HepG2 (cell line): ENCODE data around the gene GPR107. TPM values are rescaled to one million over a fixed set of nuclear protein-coding genes. Genes with fewer than 3 reads are reported as not detected.

Source experiments
- ATAC-seq: fragments of 200-7000 bp; cut with Tn5 transposase; 3 replicates; pipeline ENCODE4 v1.9.1; 2020; ENCODE audit warnings: mild to moderate bottlenecking, moderate library complexity
- BruUV-seq: library from RNA; stranded (reverse); fragments of 400-500 nt; replicated peaks from 2 replicates; lab custom pipeline; 2021; lab: Mats Ljungman, UMichigan
- CTCF ChIA-PET: fragments of 300-600 bp; formaldehyde crosslinking; extraction: SDS; loops from one replicate; lab custom pipeline; 2021; ENCODE audit warnings: low total read pairs, inconsistent platforms, low intra/inter-chr PET ratio; lab: Yijun Ruan, JAX
- POLR2A ChIA-PET: fragments of 350-600 bp; sonication (Branson Sonifier 250); formaldehyde crosslinking; loops from one replicate; lab custom pipeline; 2020; ENCODE audit warnings: antibody characterized with exemption, inconsistent platforms; lab: Yijun Ruan, JAX
- DNase-seq: peaks from one replicate; pipeline ENCODE4 v3.0.0-alpha.2; 2015; ENCODE audit warnings: low spot score
- FAIRE-seq: peaks from 3 replicates; lab custom pipeline; 2011; peaks lifted over from hg19 to GRCh38; lab: Jason Lieb, UNC
- H2AFZ ChIP-seq: one replicate; pipeline ENCODE4 v1.6.1; 2011; ENCODE audit warnings: low read length, inconsistent platforms
- H3K27ac ChIP-seq: fragments of 300-600 bp; 3 replicates; pipeline ENCODE4 v1.8.0; 2011; ENCODE audit warnings: mixed run types, mild to moderate bottlenecking, mixed read lengths, low read length, inconsistent platforms; ENCODE audit not compliant: insufficient read depth; ENCODE audit errors: extremely low read length
- H3K27me3 ChIP-seq, 2 experiments: fragments of 200-600 bp in 1 of 2; 2 replicates in 1 of 2; 3 replicates in 1 of 2; pipeline versions ENCODE4 v1.6.0 to v1.8.0; 2011; ENCODE audit warnings: low read length in 2 of 2, mild to moderate bottlenecking in 2 of 2, moderate library complexity in 2 of 2, inconsistent platforms in 1 of 2; ENCODE audit not compliant: insufficient read depth in 2 of 2, control insufficient read depth in 1 of 2
- H3K36me3 ChIP-seq, 2 experiments: fragments of 200-600 bp in 1 of 2; replicated peaks in 1 of 2; 2 replicates in 1 of 2; 3 replicates in 1 of 2; pipeline versions ENCODE4 v1.5.1 to v1.8.0; 2011; ENCODE audit warnings: low read length in 2 of 2, inconsistent platforms in 1 of 2; ENCODE audit not compliant: insufficient read depth in 2 of 2, control insufficient read depth in 1 of 2
- H3K4me1 ChIP-seq: 2 replicates; pipeline ENCODE4 v1.5.1; 2012; ENCODE audit warnings: low read length, inconsistent platforms; ENCODE audit not compliant: insufficient read depth
- H3K4me2 ChIP-seq: 2 replicates; pipeline ENCODE4 v1.6.0; 2011; ENCODE audit warnings: low read depth, low read length, inconsistent platforms
- H3K4me3 ChIP-seq, 3 experiments: fragments of 200-600 bp in 1 of 3; sonication (generic), shearing (Covaris generic) in 1 of 3; replicated peaks in 1 of 3; 2 replicates each; pipeline ENCODE4 v1.5.1; 2011 to 2016; ENCODE audit warnings: low read length in 3 of 3, inconsistent platforms in 2 of 3, low read depth in 2 of 3, mild to moderate bottlenecking in 2 of 3, control low read depth in 1 of 3, mixed read lengths in 1 of 3; ENCODE audit not compliant: insufficient read depth in 1 of 3
- H3K79me2 ChIP-seq: one replicate; pipeline ENCODE4 v1.6.1; 2011; ENCODE audit warnings: low read length, inconsistent platforms; ENCODE audit not compliant: insufficient read depth
- H3K9ac ChIP-seq: 2 replicates; pipeline ENCODE4 v1.6.0; 2011; ENCODE audit warnings: mild to moderate bottlenecking, low read depth, low read length, inconsistent platforms; ENCODE audit not compliant: insufficient read depth
- H3K9me3 ChIP-seq: 2 replicates; pipeline ENCODE4 v1.5.1; 2012; ENCODE audit warnings: mild to moderate bottlenecking, low read length
- H4K20me1 ChIP-seq: 2 replicates; pipeline ENCODE4 v1.6.0; 2011; ENCODE audit warnings: inconsistent platforms, mild to moderate bottlenecking, low read length, moderate library complexity; ENCODE audit not compliant: insufficient read depth
- BHLHE40 ChIP-seq: IDR thresholded peaks from 2 replicates; pipeline ENCODE4 v1.6.1; 2011; ENCODE audit warnings: low read length, improper control_type of control experiment
- HNRNPL ChIP-seq: fragments of 200-400 bp; formaldehyde crosslinking; IDR thresholded peaks from 2 replicates; pipeline ENCODE4 v1.6.1; 2017; ENCODE audit warnings: mild to moderate bottlenecking, low read depth, low read length
- NBN ChIP-seq: fragments of 450-650 bp; conservative IDR thresholded peaks from 2 replicates; pipeline ENCODE4 v1.6.1; 2017
- PHF20 ChIP-seq: sonication (generic); formaldehyde crosslinking; IDR thresholded peaks from 2 replicates; pipeline ENCODE4 v1.5.0; 2020; ENCODE audit warnings: mild to moderate bottlenecking, missing genetic modification reagents
- RFXAP ChIP-seq: sonication (generic); formaldehyde crosslinking; IDR thresholded peaks from 2 replicates; pipeline ENCODE4 v1.4.0; 2020; ENCODE audit warnings: missing genetic modification reagents, borderline replicate concordance
- SP140L ChIP-seq: sonication (generic); formaldehyde crosslinking; IDR thresholded peaks from 2 replicates; pipeline ENCODE4 v1.4.0; 2020; ENCODE audit warnings: missing genetic modification reagents, borderline replicate concordance
- ZC3H4 ChIP-seq: sonication (generic); formaldehyde crosslinking; IDR thresholded peaks from 2 replicates; pipeline ENCODE4 v1.4.0; 2020; ENCODE audit warnings: missing genetic modification reagents, borderline replicate concordance
- ZNF207 ChIP-seq: fragments of 450-650 bp; IDR thresholded peaks from 2 replicates; pipeline ENCODE4 v1.6.1; 2016; ENCODE audit warnings: antibody characterized with exemption, borderline replicate concordance
- WGBS: methylation state at CpG from one replicate; pipeline ENCODE4 v1.1.6; 2017; ENCODE audit warnings: low lambda C conversion rate; 5-methylcytosine and 5-hydroxymethylcytosine counted together
- in situ Hi-C: cut with HindIII; loops from 2 replicates; pipeline ENCODE4 v1.10.0; 2017; ENCODE audit warnings: low pct_unique_long_range_greater_than_20kb; ENCODE audit not compliant: extremely low pct_ligation_motif_present
- intact Hi-C: fragments of 100-400 bp; cut with micrococcal nuclease; formaldehyde crosslinking; loops from one replicate; pipeline ENCODE4 v1.10.0; 2022; ENCODE audit not compliant: unreplicated experiment
- polyA plus RNA-seq, 8 experiments: library from polyadenylated mRNA; depleted of rRNA in 3 of 8; stranded (reverse) in 7 of 8; unstranded in 1 of 8; fragments of >200 nt; fragmentation: Illumina TruSeq in 4 of 8; extraction: Trizol in 4 of 8; gene quantifications; 2 replicates each; pipeline versions ENCODE4 v1.2.1 to v1.2.3, GENCODE V29; 2011 to 2016; ENCODE audit warnings: low read depth in 4 of 8, missing spikeins in 1 of 8, mixed read lengths in 1 of 8; ENCODE audit not compliant: insufficient read depth in 1 of 8
- total RNA-seq, 5 experiments: library from RNA; depleted of rRNA; stranded (reverse); fragments of >200 nt; fragmentation: Illumina TruSeq; extraction: Trizol; gene quantifications; 2 replicates each; pipeline ENCODE4 v1.2.3, GENCODE V29; 2016; ENCODE audit warnings: low read depth in 1 of 5

Gene GPR107
- total and polyA plus RNA-seq, 2 of the 13 experiments (the other 11 are each of a cell fraction or from before 2014, with no cell fraction given), result 22.5 to 24.4 TPM

DNA sequence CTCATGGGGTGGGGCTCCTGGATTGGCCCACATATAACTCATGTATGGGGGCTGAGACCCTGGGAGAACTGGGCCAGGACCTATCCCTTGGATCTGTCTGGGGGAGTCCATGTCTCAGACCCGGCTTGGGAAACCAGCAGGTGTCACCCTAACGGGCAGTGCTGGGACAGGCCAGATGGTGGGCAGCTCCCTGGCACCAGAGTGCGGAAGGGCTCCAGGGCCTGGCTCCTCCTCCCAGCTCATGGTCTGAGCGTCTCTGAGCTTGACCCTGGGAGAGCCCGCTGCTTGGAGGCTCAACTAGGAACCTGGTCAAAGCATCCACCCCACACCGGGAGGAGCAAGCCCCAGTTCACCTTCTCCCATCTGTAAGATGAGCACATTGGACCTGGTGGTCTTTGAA lies 103.0 kb downstream of the GPR107 start (continued):
- peak; percentile 87 for TF ChIP-seq HNRNPL

DNA sequence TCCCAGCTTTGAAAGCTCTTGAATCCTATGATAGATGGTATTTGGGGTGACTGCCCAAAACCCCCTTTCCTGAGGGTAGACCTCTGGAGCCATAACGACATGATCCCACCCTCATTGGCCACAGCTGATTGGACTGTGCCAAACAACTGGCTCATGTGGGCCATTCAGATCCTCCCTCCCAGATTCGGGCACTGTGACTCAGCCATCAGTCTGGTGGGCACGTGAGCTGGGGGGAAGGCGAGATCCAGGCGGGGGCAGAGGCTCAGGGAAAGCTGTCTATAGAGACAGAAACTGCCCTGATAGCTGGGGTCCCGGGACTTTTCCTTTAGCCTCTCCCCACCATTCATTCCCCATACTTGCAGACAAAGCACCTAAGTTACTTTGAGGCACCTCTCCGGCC lies 103.4 kb downstream of the GPR107 start:
- Histone ChIP-seq H3K4me3 (no peak overlapping the region), H4K20me1 (no peaks in the 10 kb centered on the region), H2AFZ (peak overlapping the region; percentile 15), H3K4me1 (peaks cover 38% of the 10 kb centered on the region), H3K36me3 (no peaks in the 10 kb centered on the region), H3K9ac (no peak overlapping the region), H3K9me3 (no peaks in the 10 kb centered on the region), H3K27me3 (peaks cover 0 to 2% of the 10 kb centered on the region in 2 experiments; a peak in 2 of 5 replicates), H3K27ac (no peak overlapping the region), H3K4me2 (peak overlapping the region; percentile 24; the same call in 1 of the 2 replicates), H3K79me2 (no peaks in the 10 kb centered on the region)
- CTCF ChIA-PET, result interaction anchor here (1.8 kb wide), 1 partner anchor 79 kb away, joined by 7 read pairs; no protein-coding TSS in a partner anchor
- POLR2A ChIA-PET, result no interaction called here
- in situ Hi-C loops, result no loop called here
- TF ChIP-seq BHLHE40, result peak; percentile 60; the same call in 1 of the 2 replicates
- no peak for TF ChIP-seq PHF20 (CRISPR knock-in tag)
- no TSS peak for BruUV-seq
- DNase-seq (no peak), ATAC-seq (no peak), FAIRE-seq (no peak)
- intact Hi-C loops, result loop anchor here (2.0 kb wide), 1 partner anchor 86 kb away; no protein-coding TSS in a partner anchor
- WGBS, result 86% methylated on average over 2 of the region's 7 CpGs

DNA sequence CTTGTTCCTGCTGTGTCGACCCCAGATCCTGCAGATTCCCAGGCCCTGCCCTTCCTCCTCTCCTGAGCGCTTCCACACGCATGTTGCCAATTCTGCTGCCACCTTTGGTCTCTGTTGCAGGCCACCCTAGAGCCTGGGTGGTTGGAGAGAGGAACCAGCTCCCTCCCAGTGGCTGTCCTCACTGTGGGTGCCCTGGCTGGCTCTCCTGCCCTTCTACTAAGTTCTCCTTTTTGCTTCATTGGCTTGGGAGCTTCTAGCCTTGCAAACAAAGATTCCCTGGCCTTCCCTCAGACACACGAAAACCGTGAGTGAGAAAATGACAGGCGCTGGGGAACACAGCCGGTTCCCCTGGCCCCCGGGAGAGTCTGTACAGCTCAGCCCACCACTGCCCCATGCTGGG lies 104.3 kb downstream of the GPR107 start:
- FAIRE-seq (no peak), ATAC-seq (peak; percentile 33), DNase-seq (no peak)
- TF ChIP-seq ZC3H4 (CRISPR knock-in tag), result no peak
- TF ChIP-seq SP140L (CRISPR knock-in tag), result no peak
- TF ChIP-seq ZNF207, result no peak
- no peak for TF ChIP-seq RFXAP
- TF ChIP-seq NBN, result no peak
- WGBS, result 7% methylated on average over 5 of the region's 8 CpGs
- Histone ChIP-seq H4K20me1 (no peaks in the 10 kb centered on the region), H2AFZ (peak overlapping the region; percentile 17), H3K4me2 (peak overlapping the region; percentile 70; the same call in 1 of the 2 replicates), H3K4me3 (no peak overlapping the region), H3K27ac (no peak overlapping the region), H3K4me1 (peaks cover 38% of the 10 kb centered on the region), H3K36me3 (no peaks in the 10 kb centered on the region), H3K9ac (no peak overlapping the region), H3K9me3 (no peaks in the 10 kb centered on the region), H3K27me3 (peaks cover 0 to 2% of the 10 kb centered on the region in 2 experiments; a peak in 2 of 5 replicates), H3K79me2 (no peaks in the 10 kb centered on the region)
- ChIA-PET CTCF (no interaction called here), POLR2A (no interaction called here)
- in situ Hi-C loops (no loop called here), intact Hi-C loops (no loop called here)
- BruUV-seq, result no TSS peak
